GM21367 (cell line): ENCODE results near the gene EGR2.
A peak's percentile ranks its signal among the peaks of the same experiment; 100 is the strongest.
"Not testable (repeated sequence)": the region's sequence is repeated elsewhere in the genome, so short reads cannot be mapped to it uniquely, and the experiment has no call there.

Source experiments
- ATAC-seq: cut with Tn5 transposase; IDR thresholded peaks from one replicate; pipeline ENCODE4 v1.9.1; 2021; ENCODE audit not compliant: unreplicated experiment

EGR2 gene

GRCh38 chr10:62795762-62796161, 20.4 kb downstream of the EGR2 start:
- no peak for ATAC-seq

- ATAC-seq = no peak
These were observed 21.1 kb downstream of the EGR2 start for GRCh38 chr10:62795100-62795499.

- ATAC-seq = no peak
These were observed 21.9 kb downstream of the EGR2 start for GRCh38 chr10:62794306-62794705.

- ATAC-seq = no peak
These were observed 23.9 kb downstream of the EGR2 start for GRCh38 chr10:62792261-62792660.

GRCh38 chr10:62790571-62790970, 25.6 kb downstream of the EGR2 start:
- ATAC-seq = no peak

GRCh38 chr10:62790019-62790555, 26.1 kb downstream of the EGR2 start:
- no peak for ATAC-seq

GRCh38 chr10:62788861-62789467, 27.2 kb downstream of the EGR2 start:
- no peak for ATAC-seq

GRCh38 chr10:62788285-62788684, 27.9 kb downstream of the EGR2 start:
- not testable (repeated sequence) for ATAC-seq

- ATAC-seq = not testable (repeated sequence)
These were observed 31.6 kb downstream of the EGR2 start for GRCh38 chr10:62784537-62784936.

GRCh38 chr10:62779487-62780248, 36.5 kb downstream of the EGR2 start:
- peak; percentile 84 for ATAC-seq

GRCh38 chr10:62778125-62778524, 38.0 kb downstream of the EGR2 start:
- ATAC-seq = no peak

- no peak for ATAC-seq
These were observed 43.8 kb downstream of the EGR2 start for GRCh38 chr10:62772186-62772974.

- ATAC-seq = no peak
These were observed 46.5 kb downstream of the EGR2 start for GRCh38 chr10:62769574-62770242.

- ATAC-seq = no peak
These were observed 49.8 kb downstream of the EGR2 start for GRCh38 chr10:62766386-62766785.

- ATAC-seq = no peak
These were observed 50.4 kb downstream of the EGR2 start for GRCh38 chr10:62765726-62766125.

GRCh38 chr10:62764011-62764410, 52.2 kb downstream of the EGR2 start:
- no peak for ATAC-seq

- ATAC-seq = no peak
These were observed 53.0 kb downstream of the EGR2 start for GRCh38 chr10:62763155-62763554.
